SHP77 (cell line): Measurements from ENCODE around the gene DPM3.
"Not testable (repeated sequence)": the region's sequence is repeated elsewhere in the genome, so short reads cannot be mapped to it uniquely, and the experiment has no call there.

Source experiments
- DNase-seq, 2 experiments: peaks; one replicate each; lab custom pipeline; 2025; lab: John Stamatoyannopoulos, UW

Gene DPM3

GRCh38 chr1:155175281-155175926, 35.1 kb upstream of the DPM3 start:
- DNase-seq: no peak

DNA sequence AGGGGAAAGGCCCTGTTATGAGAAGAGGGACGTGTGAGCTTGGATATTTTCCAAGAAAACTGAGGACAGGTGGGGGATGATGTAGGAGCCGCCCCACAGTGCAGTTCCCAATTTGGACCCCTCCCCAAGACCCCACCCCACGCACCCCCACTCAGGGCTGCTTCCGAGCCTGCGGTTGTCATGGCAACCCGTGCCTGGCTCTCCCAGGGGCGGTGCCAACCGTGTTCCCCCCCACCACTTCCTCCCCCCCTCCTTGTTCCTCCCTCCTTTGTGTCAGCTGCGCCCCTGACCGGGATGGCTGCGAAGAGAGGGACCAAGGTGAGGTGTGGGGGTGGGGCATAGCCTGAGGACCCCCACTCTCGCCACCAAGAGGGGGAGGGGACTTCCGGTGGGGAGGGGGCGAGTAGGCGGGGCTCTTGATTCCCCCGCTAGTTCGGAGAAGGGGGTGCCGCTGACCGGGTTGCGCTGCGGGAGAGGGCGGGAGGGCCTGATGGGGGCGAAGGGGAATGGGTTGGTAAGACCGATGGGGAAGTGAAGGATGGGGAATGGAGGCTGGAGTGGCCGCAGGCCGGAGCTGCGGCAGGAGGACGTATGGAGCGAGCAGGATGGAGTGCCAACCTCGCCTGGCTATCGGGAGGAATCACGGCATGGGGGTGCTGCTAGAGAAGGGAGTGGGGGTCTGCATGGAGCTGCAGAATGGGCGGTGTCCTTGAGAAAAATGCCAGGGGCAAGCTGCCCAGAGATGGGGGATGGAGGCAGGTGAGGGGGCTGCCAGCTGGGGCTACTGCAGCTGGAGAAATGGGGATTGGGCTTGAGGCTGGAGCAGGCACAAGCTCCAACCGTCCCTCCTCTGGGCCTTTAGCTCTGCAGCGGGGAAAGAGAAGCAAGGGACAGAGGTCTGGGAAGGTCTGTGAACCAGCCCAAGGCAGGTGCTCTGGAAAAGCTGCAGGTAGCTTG, 34.3 kb upstream of the DPM3 start:
- DNase-seq: peak; percentile 44 to 71

- peak; percentile 81 to 86 for DNase-seq
Measured at GRCh38 chr1:155173478-155174323, 33.4 kb upstream of the DPM3 start, which contains the start of gene TRIM46. Gene TRIM46, plus strand, starts transcription at chr1:155173849. Its CDS starts 118 bp downstream, at chr1:155173967.

DNA sequence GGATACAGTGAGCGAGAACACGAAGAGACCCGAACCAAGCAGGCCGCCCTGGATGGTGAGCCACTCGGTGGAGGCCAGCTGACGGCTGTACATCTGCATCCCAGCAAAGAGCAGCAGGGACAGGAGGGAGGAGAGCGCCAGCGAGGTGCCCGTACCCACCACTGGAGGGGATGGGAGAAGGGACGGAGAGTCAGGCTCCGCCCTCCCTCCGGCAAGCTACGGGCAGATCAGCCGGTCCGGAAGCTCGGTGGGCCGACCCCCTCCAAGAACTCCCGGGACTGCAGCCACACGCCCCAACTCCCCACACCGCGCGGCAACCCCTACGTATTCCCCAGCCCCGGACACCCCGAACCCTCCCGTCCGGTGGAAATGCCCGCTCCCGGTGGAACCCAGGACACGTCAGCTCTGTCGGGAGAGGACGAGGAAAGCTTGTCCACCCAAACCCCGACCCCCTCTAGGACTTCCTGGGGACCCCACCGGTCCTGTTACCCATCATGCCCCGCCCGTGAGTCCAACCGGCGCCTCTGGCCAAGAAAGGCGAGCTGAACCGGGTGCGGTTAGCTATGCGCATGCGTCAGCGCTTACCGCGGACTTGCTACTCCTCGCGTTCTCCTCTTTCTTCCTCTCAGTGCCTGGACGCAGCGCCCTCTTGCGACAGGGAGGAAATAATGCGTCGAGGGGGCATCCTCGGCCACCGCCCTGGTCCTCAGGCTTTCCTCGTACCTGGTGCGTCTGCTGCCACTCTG, 32.6 kb upstream of the DPM3 start, which contains the start of gene KRTCAP2:
TSS of gene KRTCAP2 (minus strand) at position 573 of the 746 bp plus-strand sequence. CDS start at position 493, 80 bp downstream.
- peak; percentile 99 for DNase-seq

- DNase-seq: no peak
Measured at GRCh38 chr1:155171836-155172731, 31.8 kb upstream of the DPM3 start.

- DNase-seq: no peak
Measured at GRCh38 chr1:155170806-155171205, 30.5 kb upstream of the DPM3 start.

GRCh38 chr1:155170101-155170785, 29.9 kb upstream of the DPM3 start:
- DNase-seq: no peak

GRCh38 chr1:155169541-155169940, 29.2 kb upstream of the DPM3 start:
- DNase-seq: no peak

- DNase-seq: no peak
Measured at GRCh38 chr1:155168456-155169210, 28.3 kb upstream of the DPM3 start.

GRCh38 chr1:155168105-155168445, 27.7 kb upstream of the DPM3 start:
- not testable (repeated sequence) for DNase-seq

GRCh38 chr1:155167166-155168104, 27.1 kb upstream of the DPM3 start:
- DNase-seq: peak; percentile 98 to 99

GRCh38 chr1:155166471-155167165, 26.3 kb upstream of the DPM3 start:
- DNase-seq: peak; percentile 40 to 67

DNA sequence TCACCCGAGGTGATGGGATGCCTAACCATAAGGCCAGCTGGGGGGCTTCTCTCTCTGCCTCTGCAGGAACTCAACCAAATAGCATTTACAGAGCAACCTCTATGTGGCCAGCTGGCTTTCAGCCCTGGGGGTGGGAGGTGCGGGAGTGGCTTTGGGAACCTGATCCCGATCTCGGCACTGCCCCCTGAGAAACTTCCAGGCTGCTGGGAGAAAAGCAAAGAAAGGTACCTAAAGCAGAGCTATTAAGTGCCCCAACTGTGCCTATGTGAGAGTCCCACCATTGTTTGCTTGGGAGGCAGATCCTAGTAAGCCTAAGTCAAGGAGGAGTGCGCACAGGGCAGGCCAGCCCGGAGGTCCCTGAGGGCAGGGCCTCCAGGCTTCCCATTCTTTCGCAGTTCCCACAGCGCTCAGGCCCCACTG, 25.7 kb upstream of the DPM3 start:
- no peak for DNase-seq

- not testable (repeated sequence) for DNase-seq
Measured at GRCh38 chr1:155164625-155165024, 24.3 kb upstream of the DPM3 start.

DNA sequence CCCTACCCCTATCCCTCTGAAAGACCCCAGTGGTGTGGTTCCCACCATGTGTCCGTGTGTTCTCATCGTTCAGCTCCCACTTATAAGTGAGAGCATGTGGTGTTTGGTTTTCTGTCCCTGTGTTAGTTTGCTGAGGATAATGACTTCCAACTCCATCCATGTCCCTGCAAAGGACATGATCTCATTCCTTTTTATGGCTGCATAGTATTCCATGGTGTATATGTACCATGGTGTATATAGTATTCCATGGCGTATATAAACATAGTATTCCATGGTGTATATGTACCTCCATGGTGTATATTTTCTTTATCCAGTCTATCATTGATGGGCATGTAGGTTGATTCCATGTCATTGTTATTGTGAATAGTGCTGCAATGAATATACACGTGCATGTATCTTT, 23.5 kb upstream of the DPM3 start:
- not testable (repeated sequence) for DNase-seq

GRCh38 chr1:155162631-155163030, 22.3 kb upstream of the DPM3 start:
- DNase-seq: not testable (repeated sequence)

DNA sequence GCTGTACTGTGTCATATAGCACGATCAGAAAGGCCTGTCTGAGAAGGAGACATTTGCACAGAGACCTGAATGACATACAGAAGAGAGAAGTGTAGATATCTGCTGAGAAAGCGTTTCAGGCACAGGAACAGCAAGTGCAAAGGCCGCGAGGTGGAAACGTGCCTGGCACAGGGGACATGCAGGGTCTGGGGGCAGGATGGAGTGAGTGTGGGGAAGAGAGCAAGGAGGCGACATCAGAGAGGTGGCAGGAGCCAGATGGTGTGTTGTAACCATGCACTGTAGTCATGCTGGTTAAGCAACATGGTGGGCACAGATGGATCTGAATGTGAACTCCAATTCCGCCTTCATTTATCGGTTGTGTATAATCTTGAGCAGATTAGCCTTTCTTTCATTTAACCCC, 19.8 kb upstream of the DPM3 start:
- DNase-seq: no peak
